SK-N-MC (cell line): ENCODE measurements around the gene CAPN2.

Experiments used
- EZH2 ChIP-seq: fragments of 200-600 bp; sonication (generic); IDR thresholded peaks from one replicate; pipeline ENCODE4 v1.6.1; 2017; ENCODE audit warnings: antibody characterized with exemption
- FOXP2 ChIP-seq: optimal IDR thresholded peaks from 2 replicates; pipeline ENCODE3; 2011; ENCODE audit warnings: mild to moderate bottlenecking, moderate library complexity; ENCODE audit not compliant: insufficient read depth; ENCODE audit errors: extremely low read length, control extremely low read depth
- POLR2AphosphoS5 ChIP-seq: IDR thresholded peaks from 2 replicates; pipeline ENCODE4 v1.6.1; 2012; ENCODE audit warnings: mild to moderate bottlenecking, low read depth, low read length, borderline replicate concordance

DNA sequence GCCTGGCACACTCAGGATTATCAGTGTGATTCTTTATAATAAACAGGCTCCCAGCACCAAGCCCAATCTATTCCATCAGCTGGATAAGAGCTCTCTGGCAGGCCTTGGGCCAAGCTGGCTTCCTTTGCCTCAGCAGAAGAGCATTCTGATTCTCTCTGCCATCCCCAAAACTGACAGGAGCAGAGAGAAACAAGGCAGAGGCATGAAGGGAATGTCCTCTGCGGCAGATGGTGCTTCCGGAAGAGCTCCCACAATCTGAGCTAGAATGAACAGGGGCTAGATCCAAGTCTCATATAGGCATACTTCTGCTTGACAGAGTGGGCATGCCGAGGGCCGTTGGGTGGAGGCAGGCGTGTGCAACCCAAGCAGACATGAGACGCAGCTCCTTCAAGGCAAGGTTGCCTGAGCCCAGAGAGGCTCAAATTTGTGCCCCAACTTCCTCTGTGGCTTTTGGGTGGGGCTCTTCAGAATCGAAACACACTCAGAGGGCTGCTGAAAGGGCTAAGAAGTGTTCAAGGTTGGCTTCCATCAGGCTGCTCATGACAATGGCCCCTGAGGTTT, 4.0 kb downstream of the CAPN2 start:
- TF ChIP-seq EZH2 (no peak), POLR2AphosphoS5 (no peak), FOXP2 (no peak)
